Activated naive CD4-positive, alpha-beta T cell treated with anti-CD3 and anti-CD28 coated beads, Interleukin-2, amount 10 ng/mL, durations not matched to agents 7 days and 5 days (primary cell): ENCODE data around the gene IFIT3.
A peak's percentile ranks its signal among the peaks of the same experiment; 100 is the strongest.

ENCODE experiments used
- CTCF ChIA-PET: fragments of 350-600 bp; sonication (Branson Sonifier 250); formaldehyde crosslinking; loops from one replicate; lab custom pipeline; 2021; ENCODE audit warnings: antibody characterized with exemption; lab: Charles Lee
- DNase-seq: peaks from one replicate; pipeline ENCODE4 v3.0.0-alpha.2; 2020
- H3K27ac Mint-ChIP-seq: one replicate; pipeline ENCODE4 v1.8.0; 2021; ENCODE audit warnings: mild to moderate bottlenecking, moderate library complexity, mixed read lengths
- H3K27me3 Mint-ChIP-seq: one replicate; pipeline ENCODE4 v1.8.0; 2021; ENCODE audit warnings: mild to moderate bottlenecking, mixed read lengths
- H3K36me3 Mint-ChIP-seq: one replicate; pipeline ENCODE4 v1.8.0; 2021; ENCODE audit warnings: mixed read lengths
- H3K4me1 Mint-ChIP-seq: one replicate; pipeline ENCODE4 v1.8.0; 2021; ENCODE audit warnings: mixed read lengths
- H3K4me3 Mint-ChIP-seq: one replicate; pipeline ENCODE4 v1.8.0; 2021; ENCODE audit warnings: mild to moderate bottlenecking, moderate library complexity, mixed read lengths
- H3K9me3 Mint-ChIP-seq: one replicate; pipeline ENCODE4 v1.8.0; 2021; ENCODE audit warnings: mixed read lengths

Gene IFIT3

DNA sequence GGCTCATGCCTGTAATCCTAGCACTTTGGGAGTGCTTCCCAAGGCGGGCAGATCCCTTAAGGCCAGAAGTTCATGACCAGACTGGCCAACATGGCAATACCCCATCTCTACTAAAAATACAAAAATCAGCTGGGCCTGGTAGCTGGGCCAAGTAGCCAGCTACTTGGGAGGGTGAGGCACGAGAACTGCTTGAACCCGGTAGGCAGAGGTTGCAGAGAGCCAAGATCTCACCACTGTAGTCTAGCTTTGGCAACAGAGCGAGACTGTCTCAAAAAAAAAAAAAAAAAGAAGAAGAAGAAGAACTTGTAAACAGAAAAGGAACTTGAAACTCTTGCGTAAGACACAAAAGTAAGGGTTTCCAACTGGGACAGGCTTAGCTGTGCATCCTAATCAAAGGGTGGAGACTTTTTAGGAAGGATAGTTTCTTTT is 31.6 kb upstream of the IFIT3 start:
- Mint-ChIP-seq H3K36me3 (peaks cover 9% of the 10 kb centered on the region), H3K9me3 (peaks cover 13% of the 10 kb centered on the region), H3K27me3 (peaks cover 25% of the 10 kb centered on the region), H3K4me3 (no peak overlapping the region), H3K4me1 (peaks cover 44% of the 10 kb centered on the region), H3K27ac (peak overlapping the region; percentile 58)
- CTCF ChIA-PET, result interaction anchor here (0.6 to 4.7 kb wide), 4 partner anchors 72 to 380 kb away, joined by 3 to 30 read pairs (median 3); no protein-coding TSS in a partner anchor
- no peak for DNase-seq

DNA sequence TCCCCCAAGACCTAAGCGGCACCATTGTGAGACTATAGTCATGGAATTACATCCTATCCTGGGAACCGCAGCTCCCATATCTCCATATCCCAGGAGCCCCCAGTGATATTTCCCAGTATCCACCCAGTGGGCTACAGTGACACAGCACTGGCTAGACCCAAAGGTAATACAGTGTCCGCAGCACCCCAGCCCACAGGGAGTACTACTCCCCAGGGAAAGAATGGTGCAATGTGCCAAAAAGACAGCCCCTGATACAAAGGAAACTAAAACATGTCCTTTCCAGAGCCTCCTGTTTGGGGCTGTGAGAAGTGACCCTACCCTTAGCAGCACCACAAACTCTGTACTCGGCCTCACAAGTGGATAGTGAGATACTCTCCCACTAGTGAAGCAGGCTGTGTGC is 30.4 kb upstream of the IFIT3 start:
- Mint-ChIP-seq H3K4me1 (peaks cover 55% of the 10 kb centered on the region), H3K9me3 (peaks cover 13% of the 10 kb centered on the region), H3K36me3 (peaks cover 9% of the 10 kb centered on the region), H3K4me3 (no peak overlapping the region), H3K27me3 (peaks cover 25% of the 10 kb centered on the region), H3K27ac (no peak overlapping the region)
- DNase-seq, result no peak
- CTCF ChIA-PET, result no interaction called here

DNA sequence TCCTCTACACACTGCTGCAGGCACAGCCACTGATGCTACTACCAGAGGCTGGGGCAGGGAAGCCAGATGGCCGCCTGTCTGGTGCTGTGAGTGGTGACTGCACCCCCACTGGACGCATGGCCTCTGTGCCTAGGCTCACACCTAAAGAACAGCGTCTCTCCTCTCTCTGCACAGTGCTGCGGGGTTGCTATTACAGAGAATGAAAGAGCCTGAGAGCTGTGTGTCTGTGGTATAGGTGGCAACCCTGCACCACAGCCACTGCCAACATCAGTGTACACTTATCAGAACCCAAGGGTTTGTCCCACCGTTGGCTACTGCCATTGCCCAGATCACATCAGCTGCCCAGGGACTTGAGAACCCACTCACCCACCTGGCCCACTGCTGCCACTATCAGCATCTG is 30.0 kb upstream of the IFIT3 start:
- peaks cover 13% of the 10 kb centered on the region for H3K9me3 Mint-ChIP-seq
- peaks cover 59% of the 10 kb centered on the region for H3K4me1 Mint-ChIP-seq
- no peak for DNase-seq
- peaks cover 22% of the 10 kb centered on the region for H3K27me3 Mint-ChIP-seq
- CTCF ChIA-PET, result no interaction called here
- H3K36me3 Mint-ChIP-seq, result peaks cover 9% of the 10 kb centered on the region
- no peak overlapping the region for H3K27ac Mint-ChIP-seq
- H3K4me3 Mint-ChIP-seq, result no peak overlapping the region

- DNase-seq, result no peak
- CTCF ChIA-PET, result no interaction called here
- H3K4me1 Mint-ChIP-seq, result peaks cover 65% of the 10 kb centered on the region
- H3K36me3 Mint-ChIP-seq, result peaks cover 12% of the 10 kb centered on the region
- H3K27me3 Mint-ChIP-seq, result peaks cover 19% of the 10 kb centered on the region
- peaks cover 13% of the 10 kb centered on the region for H3K9me3 Mint-ChIP-seq
- H3K27ac Mint-ChIP-seq, result no peak overlapping the region
- no peak overlapping the region for H3K4me3 Mint-ChIP-seq
Observed at GRCh38 chr10:89299031-89299430, 28.8 kb upstream of the IFIT3 start.

GRCh38 chr10:89301232-89301631 is 26.6 kb upstream of the IFIT3 start:
- Mint-ChIP-seq H3K36me3 (peaks cover 23% of the 10 kb centered on the region), H3K4me3 (peak overlapping the region; percentile 80), H3K27ac (peak overlapping the region; percentile 97), H3K9me3 (peaks cover 13% of the 10 kb centered on the region), H3K4me1 (peaks cover 49% of the 10 kb centered on the region), H3K27me3 (peaks cover 20% of the 10 kb centered on the region)
- CTCF ChIA-PET, result interaction anchor here (0.6 to 1.9 kb wide), 2 partner anchors 59 to 68 kb away, joined by 3 to 12 read pairs; no protein-coding TSS in a partner anchor
- no peak for DNase-seq

DNA sequence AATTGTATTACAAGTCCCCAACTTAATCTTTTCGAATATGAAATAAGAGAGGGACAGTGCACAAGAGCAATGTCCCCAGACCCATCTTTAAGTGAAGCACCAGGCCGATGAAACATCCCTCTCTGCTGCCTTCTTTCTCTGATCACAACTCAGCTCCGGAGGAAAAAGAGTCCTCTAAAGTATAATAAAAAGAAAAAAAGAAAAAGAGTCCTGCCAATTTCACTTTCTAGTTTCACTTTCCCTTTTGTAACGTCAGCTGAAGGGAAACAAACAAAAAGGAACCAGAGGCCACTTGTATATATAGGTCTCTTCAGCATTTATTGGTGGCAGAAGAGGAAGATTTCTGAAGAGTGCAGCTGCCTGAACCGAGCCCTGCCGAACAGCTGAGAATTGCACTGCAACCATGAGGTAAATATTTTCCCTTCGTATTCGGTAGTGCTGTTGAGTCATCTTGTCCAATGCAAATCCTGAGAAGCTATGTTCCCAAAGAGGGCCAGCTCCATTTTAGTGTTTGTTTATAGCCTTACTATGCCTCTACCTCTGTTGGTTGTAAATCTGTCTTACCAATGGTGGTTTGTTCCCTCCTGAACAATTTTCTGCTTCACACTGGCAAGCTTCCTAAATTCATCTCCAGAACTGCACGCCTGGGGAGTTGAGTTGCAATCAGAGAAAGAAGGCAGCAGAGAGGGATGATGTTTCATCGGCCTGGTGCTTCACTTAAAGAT is 25.9 kb upstream of the IFIT3 start, which contains the start of gene IFIT2:
Gene IFIT2 (plus strand): TSS at position 326 of the 725 bp plus-strand sequence. CDS start 78 bp downstream, at position 404.
- peaks cover 13% of the 10 kb centered on the region for H3K9me3 Mint-ChIP-seq
- peaks cover 18% of the 10 kb centered on the region for H3K27me3 Mint-ChIP-seq
- CTCF ChIA-PET, result interaction anchor here (0.9 to 1.9 kb wide), 4 partner anchors 30 to 115 kb away, joined by 3 to 12 read pairs (median 4); no protein-coding TSS in a partner anchor
- peak; percentile 48 for DNase-seq
- peak within 1 kb of the TSS; percentile 80 for H3K4me3 Mint-ChIP-seq
- peaks cover 43% of the 10 kb centered on the region for H3K4me1 Mint-ChIP-seq
- peaks cover 29% of the 10 kb centered on the region for H3K36me3 Mint-ChIP-seq
- peak within 1 kb of the TSS; percentile 97 for H3K27ac Mint-ChIP-seq

DNA sequence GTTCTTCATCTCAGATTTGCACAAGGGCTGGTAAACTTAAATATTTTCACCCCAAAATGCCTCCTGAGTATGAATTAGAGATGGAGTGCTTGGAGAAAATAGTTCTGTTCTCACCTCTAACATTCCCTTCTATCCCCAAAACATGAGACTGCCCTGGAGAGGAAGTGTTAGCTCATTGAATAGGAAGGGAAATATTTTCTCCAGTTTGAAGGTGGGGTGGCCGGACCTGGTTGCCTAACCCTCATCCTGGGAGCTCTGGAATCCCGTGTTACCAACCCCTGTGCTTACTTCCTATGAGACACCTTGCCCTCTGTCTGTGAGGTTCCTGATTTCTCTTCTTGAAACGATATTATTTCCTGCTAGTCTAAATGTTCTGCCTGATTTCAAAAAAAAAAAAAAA is 25.2 kb upstream of the IFIT3 start:
- peaks cover 13% of the 10 kb centered on the region for H3K9me3 Mint-ChIP-seq
- peaks cover 43% of the 10 kb centered on the region for H3K4me1 Mint-ChIP-seq
- peaks cover 16% of the 10 kb centered on the region for H3K27me3 Mint-ChIP-seq
- H3K4me3 Mint-ChIP-seq, result peak overlapping the region; percentile 80
- DNase-seq, result no peak
- peaks cover 35% of the 10 kb centered on the region for H3K36me3 Mint-ChIP-seq
- CTCF ChIA-PET, result interaction anchor here (1.0 to 1.9 kb wide), 3 partner anchors 30 to 87 kb away, joined by 3 to 12 read pairs (median 4); no protein-coding TSS in a partner anchor
- H3K27ac Mint-ChIP-seq, result peak overlapping the region; percentile 97

GRCh38 chr10:89303161-89303560 is 24.6 kb upstream of the IFIT3 start:
- no peak for DNase-seq
- Mint-ChIP-seq H3K4me3 (peak overlapping the region; percentile 80), H3K27ac (no peak overlapping the region), H3K27me3 (peaks cover 13% of the 10 kb centered on the region), H3K4me1 (peaks cover 43% of the 10 kb centered on the region), H3K9me3 (peaks cover 16% of the 10 kb centered on the region), H3K36me3 (peaks cover 40% of the 10 kb centered on the region)
- CTCF ChIA-PET, result interaction anchor here (0.5 to 1.1 kb wide), 2 partner anchors 86 to 219 kb away, joined by 3 to 4 read pairs; no protein-coding TSS in a partner anchor

- CTCF ChIA-PET, result interaction anchor here (0.5 kb wide), 1 partner anchor 220 kb away, joined by 3 read pairs; no protein-coding TSS in a partner anchor
- Mint-ChIP-seq H3K27ac (no peak overlapping the region), H3K9me3 (peaks cover 9% of the 10 kb centered on the region), H3K4me3 (no peak overlapping the region), H3K4me1 (peaks cover 40% of the 10 kb centered on the region), H3K36me3 (peaks cover 41% of the 10 kb centered on the region), H3K27me3 (peaks cover 13% of the 10 kb centered on the region)
- DNase-seq, result no peak
Observed at GRCh38 chr10:89304026-89304425, 23.8 kb upstream of the IFIT3 start.

- Mint-ChIP-seq H3K4me3 (no peak overlapping the region), H3K4me1 (peaks cover 40% of the 10 kb centered on the region), H3K9me3 (peaks cover 7% of the 10 kb centered on the region), H3K36me3 (peaks cover 41% of the 10 kb centered on the region), H3K27ac (no peak overlapping the region), H3K27me3 (peaks cover 13% of the 10 kb centered on the region)
- DNase-seq, result no peak
- CTCF ChIA-PET, result no interaction called here
Observed at GRCh38 chr10:89304446-89304845, 23.4 kb upstream of the IFIT3 start.

GRCh38 chr10:89304925-89305324 is 22.9 kb upstream of the IFIT3 start:
- Mint-ChIP-seq H3K36me3 (peaks cover 38% of the 10 kb centered on the region), H3K4me3 (no peak overlapping the region), H3K9me3 (peaks cover 6% of the 10 kb centered on the region), H3K27me3 (peaks cover 13% of the 10 kb centered on the region), H3K4me1 (peaks cover 40% of the 10 kb centered on the region), H3K27ac (no peak overlapping the region)
- DNase-seq, result no peak
- CTCF ChIA-PET, result no interaction called here

DNA sequence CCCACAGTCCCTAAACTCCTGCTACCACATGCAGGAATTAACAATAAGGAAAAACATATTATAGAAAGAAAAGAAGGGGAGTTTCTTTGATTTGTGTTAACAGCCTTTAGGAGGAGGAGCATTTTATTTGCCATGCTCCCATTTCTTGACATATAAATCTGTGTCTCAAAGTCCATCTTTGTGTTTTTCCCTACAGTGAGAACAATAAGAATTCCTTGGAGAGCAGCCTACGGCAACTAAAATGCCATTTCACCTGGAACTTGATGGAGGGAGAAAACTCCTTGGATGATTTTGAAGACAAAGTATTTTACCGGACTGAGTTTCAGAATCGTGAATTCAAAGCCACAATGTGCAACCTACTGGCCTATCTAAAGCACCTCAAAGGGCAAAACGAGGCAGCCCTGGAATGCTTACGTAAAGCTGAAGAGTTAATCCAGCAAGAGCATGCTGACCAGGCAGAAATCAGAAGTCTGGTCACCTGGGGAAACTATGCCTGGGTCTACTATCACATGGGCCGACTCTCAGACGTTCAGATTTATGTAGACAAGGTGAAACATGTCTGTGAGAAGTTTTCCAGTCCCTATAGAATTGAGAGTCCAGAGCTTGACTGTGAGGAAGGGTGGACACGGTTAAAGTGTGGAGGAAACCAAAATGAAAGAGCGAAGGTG is 21.9 kb upstream of the IFIT3 start:
- H3K4me3 Mint-ChIP-seq, result no peak overlapping the region
- no peak overlapping the region for H3K27ac Mint-ChIP-seq
- H3K36me3 Mint-ChIP-seq, result peaks cover 37% of the 10 kb centered on the region
- H3K9me3 Mint-ChIP-seq, result peaks cover 5% of the 10 kb centered on the region
- peaks cover 20% of the 10 kb centered on the region for H3K27me3 Mint-ChIP-seq
- CTCF ChIA-PET, result no interaction called here
- peaks cover 36% of the 10 kb centered on the region for H3K4me1 Mint-ChIP-seq
- no peak for DNase-seq

DNA sequence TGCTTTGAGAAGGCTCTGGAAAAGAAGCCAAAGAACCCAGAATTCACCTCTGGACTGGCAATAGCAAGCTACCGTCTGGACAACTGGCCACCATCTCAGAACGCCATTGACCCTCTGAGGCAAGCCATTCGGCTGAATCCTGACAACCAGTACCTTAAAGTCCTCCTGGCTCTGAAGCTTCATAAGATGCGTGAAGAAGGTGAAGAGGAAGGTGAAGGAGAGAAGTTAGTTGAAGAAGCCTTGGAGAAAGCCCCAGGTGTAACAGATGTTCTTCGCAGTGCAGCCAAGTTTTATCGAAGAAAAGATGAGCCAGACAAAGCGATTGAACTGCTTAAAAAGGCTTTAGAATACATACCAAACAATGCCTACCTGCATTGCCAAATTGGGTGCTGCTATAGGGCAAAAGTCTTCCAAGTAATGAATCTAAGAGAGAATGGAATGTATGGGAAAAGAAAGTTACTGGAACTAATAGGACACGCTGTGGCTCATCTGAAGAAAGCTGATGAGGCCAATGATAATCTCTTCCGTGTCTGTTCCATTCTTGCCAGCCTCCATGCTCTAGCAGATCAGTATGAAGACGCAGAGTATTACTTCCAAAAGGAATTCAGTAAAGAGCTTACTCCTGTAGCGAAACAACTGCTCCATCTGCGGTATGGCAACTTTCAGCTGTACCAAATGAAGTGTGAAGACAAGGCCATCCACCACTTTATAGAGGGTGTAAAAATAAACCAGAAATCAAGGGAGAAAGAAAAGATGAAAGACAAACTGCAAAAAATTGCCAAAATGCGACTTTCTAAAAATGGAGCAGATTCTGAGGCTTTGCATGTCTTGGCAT is 21.1 kb upstream of the IFIT3 start:
- H3K36me3 Mint-ChIP-seq, result peaks cover 37% of the 10 kb centered on the region
- H3K4me3 Mint-ChIP-seq, result no peak overlapping the region
- DNase-seq, result no peak
- peaks cover 5% of the 10 kb centered on the region for H3K9me3 Mint-ChIP-seq
- CTCF ChIA-PET, result interaction anchor here (0.7 kb wide), 1 partner anchor 9 kb away, joined by 3 read pairs; no protein-coding TSS in a partner anchor
- no peak overlapping the region for H3K27ac Mint-ChIP-seq
- peaks cover 20% of the 10 kb centered on the region for H3K27me3 Mint-ChIP-seq
- H3K4me1 Mint-ChIP-seq, result peaks cover 29% of the 10 kb centered on the region

- peaks cover 24% of the 10 kb centered on the region for H3K27me3 Mint-ChIP-seq
- CTCF ChIA-PET, result interaction anchor here (0.7 kb wide), 1 partner anchor 8 kb away, joined by 3 read pairs; no protein-coding TSS in a partner anchor
- H3K36me3 Mint-ChIP-seq, result peaks cover 37% of the 10 kb centered on the region
- peaks cover 24% of the 10 kb centered on the region for H3K4me1 Mint-ChIP-seq
- no peak overlapping the region for H3K27ac Mint-ChIP-seq
- H3K4me3 Mint-ChIP-seq, result no peak overlapping the region
- peaks cover 5% of the 10 kb centered on the region for H3K9me3 Mint-ChIP-seq
- no peak for DNase-seq
Observed at GRCh38 chr10:89307269-89307577, 20.6 kb upstream of the IFIT3 start.
